Amniotic stem cell (primary cell): ENCODE results near the gene JAM2.
"Not testable (repeated sequence)": the region's sequence is repeated elsewhere in the genome, so short reads cannot be mapped to it uniquely, and the experiment has no call there.

Experiments
- DNase-seq: peaks from one replicate; lab custom pipeline; 2025; lab: John Stamatoyannopoulos, UW

Gene JAM2

GRCh38 chr21:25646474-25646873 lies 7.4 kb downstream of the JAM2 start:
- no peak for DNase-seq

- no peak for DNase-seq
These were observed 8.6 kb downstream of the JAM2 start for GRCh38 chr21:25647647-25648046.

GRCh38 chr21:25649146-25649545 lies 10.1 kb downstream of the JAM2 start:
- DNase-seq = no peak

GRCh38 chr21:25656412-25656811 lies 17.4 kb downstream of the JAM2 start:
- DNase-seq = no peak

- no peak for DNase-seq
These were observed 18.1 kb downstream of the JAM2 start for GRCh38 chr21:25657140-25657539.

- no peak for DNase-seq
These were observed 19.5 kb downstream of the JAM2 start for GRCh38 chr21:25658427-25659035.

- DNase-seq = no peak
These were observed 21.2 kb downstream of the JAM2 start for GRCh38 chr21:25660233-25660632.

- no peak for DNase-seq
These were observed 25.5 kb downstream of the JAM2 start for GRCh38 chr21:25664491-25664931.

GRCh38 chr21:25670726-25671125 lies 31.7 kb downstream of the JAM2 start:
- DNase-seq = no peak

- DNase-seq = no peak
These were observed 37.4 kb downstream of the JAM2 start for GRCh38 chr21:25676451-25676850.

GRCh38 chr21:25682382-25682781 lies 43.3 kb downstream of the JAM2 start:
- DNase-seq = no peak

- DNase-seq = no peak
These were observed 48.7 kb downstream of the JAM2 start for GRCh38 chr21:25687787-25688186.

GRCh38 chr21:25688275-25689155 lies 49.5 kb downstream of the JAM2 start:
- no peak for DNase-seq

GRCh38 chr21:25689226-25689625 lies 50.2 kb downstream of the JAM2 start:
- DNase-seq = no peak

GRCh38 chr21:25691976-25692375 lies 52.9 kb downstream of the JAM2 start:
- DNase-seq = no peak

GRCh38 chr21:25695461-25695860 lies 56.4 kb downstream of the JAM2 start:
- DNase-seq = not testable (repeated sequence)

- DNase-seq = no peak
These were observed 61.7 kb downstream of the JAM2 start for GRCh38 chr21:25700741-25701140.

- no peak for DNase-seq
These were observed 62.5 kb downstream of the JAM2 start for GRCh38 chr21:25701529-25701928.

GRCh38 chr21:25708467-25709065 lies 69.5 kb downstream of the JAM2 start:
- peak; percentile 25 for DNase-seq

GRCh38 chr21:25709684-25710265 lies 70.7 kb downstream of the JAM2 start:
- DNase-seq = no peak

- DNase-seq = no peak
These were observed 71.5 kb downstream of the JAM2 start for GRCh38 chr21:25710550-25710949.

- DNase-seq = not testable (repeated sequence)
These were observed 75.0 kb downstream of the JAM2 start for GRCh38 chr21:25714066-25714465.
